ENCODE results near the gene KLF5. TPM values are rescaled to one million over a fixed set of nuclear protein-coding genes. Genes with fewer than 3 reads are reported as not detected.
A peak's percentile ranks its signal among the peaks of the same experiment; 100 is the strongest.
"Not testable (repeated sequence)": the region's sequence is repeated elsewhere in the genome, so short reads cannot be mapped to it uniquely, and the experiment has no call there.

Gene KLF5
- total RNA-seq, 1 donor from 2014 or later = 21.4 TPM

GRCh38 chr13:73096638-73097037, 37.8 kb downstream of the KLF5 start:
- Histone ChIP-seq H3K79me2 (ENCODE audit: insufficient read depth, low read length) (no peaks in the 10 kb centered on the region), H3K9me3 (ENCODE audit: insufficient read depth, low read depth, low read length) (no peaks in the 10 kb centered on the region), H3K4me3 (ENCODE audit: insufficient read depth, low read depth, low read length) (no peak overlapping the region), H3K36me3 (ENCODE audit: insufficient read depth, low read length) (no peaks in the 10 kb centered on the region), H3K4me1 (ENCODE audit: insufficient read depth, low read length) (peaks cover 11% of the 10 kb centered on the region), H3K27me3 (ENCODE audit: insufficient read depth, low read length) (no peaks in the 10 kb centered on the region), H2AFZ (ENCODE audit: low read depth, low read length) (no peak overlapping the region), H4K20me1 (ENCODE audit: insufficient read depth, low read length) (no peaks in the 10 kb centered on the region), H3K4me2 (ENCODE audit: low read length) (no peak overlapping the region), H3K27ac (ENCODE audit: low read depth, low read length) (no peak overlapping the region), H3K9ac (ENCODE audit: low read length) (no peak overlapping the region)
- no peak for FAIRE-seq
- Mint-ChIP-seq H3K27me3 (ENCODE audit: low read depth, unreplicated experiment) (no peaks in the 10 kb centered on the region), H3K36me3 (ENCODE audit: low read depth, unreplicated experiment) (no peaks in the 10 kb centered on the region), H3K27ac (ENCODE audit: unreplicated experiment) (no peak overlapping the region), H3K4me1 (ENCODE audit: low read depth, unreplicated experiment) (peaks cover 11% of the 10 kb centered on the region), H3K9me3 (ENCODE audit: unreplicated experiment) (no peaks in the 10 kb centered on the region), H3K4me3 (ENCODE audit: unreplicated experiment) (no peak overlapping the region)
- peak; percentile 35 for DNase-seq (ENCODE audit: low read depth)
- TF ChIP-seq, protein P1, sequence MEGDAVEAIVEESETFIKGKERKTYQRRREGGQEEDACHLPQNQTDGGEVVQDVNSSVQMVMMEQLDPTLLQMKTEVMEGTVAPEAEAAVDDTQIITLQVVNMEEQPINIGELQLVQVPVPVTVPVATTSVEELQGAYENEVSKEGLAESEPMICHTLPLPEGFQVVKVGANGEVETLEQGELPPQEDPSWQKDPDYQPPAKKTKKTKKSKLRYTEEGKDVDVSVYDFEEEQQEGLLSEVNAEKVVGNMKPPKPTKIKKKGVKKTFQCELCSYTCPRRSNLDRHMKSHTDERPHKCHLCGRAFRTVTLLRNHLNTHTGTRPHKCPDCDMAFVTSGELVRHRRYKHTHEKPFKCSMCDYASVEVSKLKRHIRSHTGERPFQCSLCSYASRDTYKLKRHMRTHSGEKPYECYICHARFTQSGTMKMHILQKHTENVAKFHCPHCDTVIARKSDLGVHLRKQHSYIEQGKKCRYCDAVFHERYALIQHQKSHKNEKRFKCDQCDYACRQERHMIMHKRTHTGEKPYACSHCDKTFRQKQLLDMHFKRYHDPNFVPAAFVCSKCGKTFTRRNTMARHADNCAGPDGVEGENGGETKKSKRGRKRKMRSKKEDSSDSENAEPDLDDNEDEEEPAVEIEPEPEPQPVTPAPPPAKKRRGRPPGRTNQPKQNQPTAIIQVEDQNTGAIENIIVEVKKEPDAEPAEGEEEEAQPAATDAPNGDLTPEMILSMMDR (IDR thresholded peaks at IDR 0.05; ENCODE audit: insufficient read depth, low read depth, low read length) = no peak
- TF ChIP-seq EZH2 (IDR thresholded peaks at IDR 0.05; ENCODE audit: insufficient read depth, low read length) = no peak

GRCh38 chr13:73100781-73101180, 42.0 kb downstream of the KLF5 start:
- not testable (repeated sequence) for H4K20me1 ChIP-seq (ENCODE audit: insufficient read depth, low read length); H3K36me3 Mint-ChIP-seq (ENCODE audit: low read depth, unreplicated experiment); H3K27me3 Mint-ChIP-seq (ENCODE audit: low read depth, unreplicated experiment); H3K27ac Mint-ChIP-seq (ENCODE audit: unreplicated experiment); H3K4me1 Mint-ChIP-seq (ENCODE audit: low read depth, unreplicated experiment); FAIRE-seq; H3K79me2 ChIP-seq (ENCODE audit: insufficient read depth, low read length); H3K4me2 ChIP-seq (ENCODE audit: low read length); H3K27me3 ChIP-seq (ENCODE audit: insufficient read depth, low read length); H3K9me3 ChIP-seq (ENCODE audit: insufficient read depth, low read depth, low read length); DNase-seq (ENCODE audit: low read depth); H3K4me3 ChIP-seq (ENCODE audit: insufficient read depth, low read depth, low read length); H3K9ac ChIP-seq (ENCODE audit: low read length); H2AFZ ChIP-seq (ENCODE audit: low read depth, low read length); H3K9me3 Mint-ChIP-seq (ENCODE audit: unreplicated experiment); H3K4me3 Mint-ChIP-seq (ENCODE audit: unreplicated experiment); H3K36me3 ChIP-seq (ENCODE audit: insufficient read depth, low read length); H3K27ac ChIP-seq (ENCODE audit: low read depth, low read length)
- H3K4me1 ChIP-seq (ENCODE audit: insufficient read depth, low read length) = peaks cover 10% of the 10 kb centered on the region

DNA sequence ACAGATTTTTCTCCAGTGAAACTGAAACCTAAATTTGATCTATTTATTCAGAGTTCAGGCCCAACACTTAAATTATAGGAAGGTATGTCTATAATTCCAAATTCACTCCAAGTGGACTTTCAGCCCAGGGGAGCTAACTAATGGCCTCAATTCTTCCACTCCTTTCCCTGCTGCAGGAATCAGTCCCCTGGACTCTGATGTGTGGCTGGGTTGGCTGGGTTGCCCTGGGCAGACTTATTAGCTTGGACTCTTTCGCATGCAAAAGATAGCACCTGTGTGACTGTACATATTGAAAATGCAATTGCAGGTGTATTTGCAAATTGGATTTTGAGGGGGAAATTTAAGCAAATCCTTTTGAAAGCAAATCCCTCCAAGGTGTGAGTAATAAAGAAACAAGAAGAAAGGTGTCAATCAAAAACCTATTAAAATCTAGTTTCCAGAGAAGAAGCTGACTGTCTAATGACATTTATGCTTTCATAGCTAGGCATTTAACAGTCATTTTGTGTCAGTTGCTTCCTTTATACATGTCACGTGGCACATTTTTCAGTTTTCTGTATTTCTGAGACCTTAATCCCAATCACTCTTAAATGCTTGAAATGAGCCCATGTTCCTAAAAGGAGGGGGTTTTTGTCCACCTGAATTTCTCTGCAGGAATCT, 42.7 kb downstream of the KLF5 start:
- H3K36me3 Mint-ChIP-seq (ENCODE audit: low read depth, unreplicated experiment) = no peaks in the 10 kb centered on the region
- no peak overlapping the region for H3K27ac ChIP-seq (ENCODE audit: low read depth, low read length)
- no peaks in the 10 kb centered on the region for H3K9me3 ChIP-seq (ENCODE audit: insufficient read depth, low read depth, low read length)
- no peak overlapping the region for H3K4me2 ChIP-seq (ENCODE audit: low read length)
- no peak overlapping the region for H3K4me3 Mint-ChIP-seq (ENCODE audit: unreplicated experiment)
- no peak overlapping the region for H3K27ac Mint-ChIP-seq (ENCODE audit: unreplicated experiment)
- H4K20me1 ChIP-seq (ENCODE audit: insufficient read depth, low read length) = no peaks in the 10 kb centered on the region
- no peaks in the 10 kb centered on the region for H3K27me3 Mint-ChIP-seq (ENCODE audit: low read depth, unreplicated experiment)
- H3K4me1 ChIP-seq (ENCODE audit: insufficient read depth, low read length) = peaks cover 4% of the 10 kb centered on the region
- H3K79me2 ChIP-seq (ENCODE audit: insufficient read depth, low read length) = no peaks in the 10 kb centered on the region
- H3K27me3 ChIP-seq (ENCODE audit: insufficient read depth, low read length) = no peaks in the 10 kb centered on the region
- no peaks in the 10 kb centered on the region for H3K36me3 ChIP-seq (ENCODE audit: insufficient read depth, low read length)
- no peak overlapping the region for H3K9ac ChIP-seq (ENCODE audit: low read length)
- H3K4me1 Mint-ChIP-seq (ENCODE audit: low read depth, unreplicated experiment) = peaks cover 4% of the 10 kb centered on the region
- TF ChIP-seq EZH2 (IDR thresholded peaks at IDR 0.05; ENCODE audit: insufficient read depth, low read length) = no peak
- TF ChIP-seq, protein P1 (IDR thresholded peaks at IDR 0.05; ENCODE audit: insufficient read depth, low read depth, low read length) = no peak
- H3K4me3 ChIP-seq (ENCODE audit: insufficient read depth, low read depth, low read length) = no peak overlapping the region
- no peak overlapping the region for H2AFZ ChIP-seq (ENCODE audit: low read depth, low read length)
- no peak for DNase-seq (ENCODE audit: low read depth)
- no peaks in the 10 kb centered on the region for H3K9me3 Mint-ChIP-seq (ENCODE audit: unreplicated experiment)
- FAIRE-seq = no peak

Data from astrocyte (in vitro differentiated cells and primary cell).